Loucy (cell line): ENCODE measurements around the gene POMT2.

ENCODE experiments used
- CTCF ChIP-seq: fragments of 200-600 bp; sonication (generic); conservative IDR thresholded peaks from 2 replicates; pipeline ENCODE4 v1.5.1; 2014; ENCODE audit warnings: mild to moderate bottlenecking, antibody characterized with exemption, low read length
- EZH2phosphoT487 ChIP-seq: fragments of 200-600 bp; IDR thresholded peaks from 2 replicates; pipeline ENCODE4 v1.6.1; 2018; ENCODE audit warnings: antibody characterized with exemption, mild to moderate bottlenecking, moderate library complexity, borderline replicate concordance

GRCh38 chr14:77296906-77297305, 23.8 kb downstream of the POMT2 start:
- no peak for TF ChIP-seq CTCF
- TF ChIP-seq EZH2phosphoT487 = no peak
